ENCODE measurements around the gene IGF2BP2.
"Not testable (repeated sequence)": the region's sequence is repeated elsewhere in the genome, so short reads cannot be mapped to it uniquely, and the experiment has no call there.

Gene IGF2BP2

DNA sequence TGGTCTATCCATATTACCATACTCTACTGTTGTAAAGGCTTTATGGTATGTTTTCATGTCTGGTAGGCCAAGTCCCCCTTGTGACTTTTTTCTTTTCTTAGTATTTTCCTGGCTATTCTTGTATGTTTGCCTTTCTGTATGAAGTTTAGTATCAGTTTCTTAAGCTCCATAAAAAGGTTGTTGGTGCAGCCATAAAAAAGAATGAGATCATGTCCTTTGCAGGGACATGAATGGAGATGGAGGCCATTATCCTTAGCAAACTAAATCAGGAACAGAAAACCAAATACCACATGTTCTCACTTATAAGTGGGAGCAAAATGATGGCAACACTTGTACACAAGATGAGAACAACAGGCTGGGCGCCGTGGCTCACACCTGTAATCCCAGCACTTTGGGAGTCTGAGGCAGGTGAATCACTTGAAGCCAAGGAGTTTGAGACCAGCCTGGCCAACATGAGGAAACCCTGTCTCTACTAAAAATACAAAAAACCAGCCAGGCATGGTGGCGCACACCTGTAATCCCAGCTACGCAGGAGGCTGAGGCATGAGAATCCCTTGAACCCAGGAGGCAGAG lies 13.7 kb upstream of the IGF2BP2 start:
- H3K9me3 ChIP-seq (ENCODE audit: control insufficient read depth in 2 of 2, low read length in 2 of 2); H3K9ac ChIP-seq (ENCODE audit: low read length in 2 of 2); H3K36me3 ChIP-seq (ENCODE audit: control insufficient read depth in 2 of 2, insufficient read depth in 2 of 2, low read length in 2 of 2); H3K4me1 ChIP-seq (ENCODE audit: control insufficient read depth, insufficient read depth, low read length); H3K27me3 ChIP-seq (ENCODE audit: control insufficient read depth in 1 of 2, insufficient read depth in 2 of 2, low read length in 2 of 2); H3K4me3 ChIP-seq (ENCODE audit: low read length in 2 of 2); H3K27ac ChIP-seq (ENCODE audit: low read length): not testable (repeated sequence)

DNA sequence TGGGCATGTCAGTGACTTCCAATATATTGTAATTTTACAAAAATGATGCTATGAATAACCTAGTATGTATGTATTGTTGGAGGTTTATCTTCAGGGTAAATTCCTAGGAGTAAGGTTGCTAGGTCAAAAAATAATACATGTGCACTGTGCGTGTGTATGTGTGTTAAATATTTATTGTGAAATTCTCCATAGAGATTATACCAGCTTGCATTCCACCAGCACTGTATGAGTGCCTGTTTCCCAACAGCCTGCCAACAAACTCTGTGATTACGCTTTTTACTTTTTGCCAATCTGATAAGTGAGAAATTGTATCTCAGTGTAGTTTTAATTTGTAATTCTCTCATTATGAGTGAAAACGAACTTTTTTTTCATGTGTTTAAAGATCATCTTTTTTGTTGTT lies 12.6 kb upstream of the IGF2BP2 start:
- no peaks in the 10 kb centered on the region for H3K4me1 ChIP-seq (ENCODE audit: control insufficient read depth, insufficient read depth, low read length)
- no peaks in the 10 kb centered on the region for H3K9me3 ChIP-seq (ENCODE audit: control insufficient read depth in 2 of 2, low read length in 2 of 2)
- no peak overlapping the region for H3K27ac ChIP-seq (ENCODE audit: low read length)
- H3K36me3 ChIP-seq (ENCODE audit: control insufficient read depth in 2 of 2, insufficient read depth in 2 of 2, low read length in 2 of 2) = no peaks in the 10 kb centered on the region
- peaks cover 0 to 2% of the 10 kb centered on the region in 2 donors for H3K27me3 ChIP-seq (ENCODE audit: control insufficient read depth in 1 of 2, insufficient read depth in 2 of 2, low read length in 2 of 2)
- no peak overlapping the region for H3K4me3 ChIP-seq (ENCODE audit: low read length in 2 of 2)
- no peak overlapping the region for H3K9ac ChIP-seq (ENCODE audit: low read length in 2 of 2)

GRCh38 chr3:185831990-185832389 lies 7.1 kb upstream of the IGF2BP2 start:
- Histone ChIP-seq H3K9ac (ENCODE audit: low read length in 2 of 2) (no peak overlapping the region), H3K9me3 (ENCODE audit: control insufficient read depth in 2 of 2, low read length in 2 of 2) (no peaks in the 10 kb centered on the region), H3K4me1 (ENCODE audit: control insufficient read depth, insufficient read depth, low read length) (no peaks in the 10 kb centered on the region)

GRCh38 chr3:185831195-185831594 lies 6.4 kb upstream of the IGF2BP2 start:
- Histone ChIP-seq H3K27me3 (ENCODE audit: control insufficient read depth in 1 of 2, insufficient read depth in 2 of 2, low read length in 2 of 2) (peaks cover 5 to 6% of the 10 kb centered on the region in 2 donors), H3K9me3 (ENCODE audit: control insufficient read depth in 2 of 2, low read length in 2 of 2) (no peaks in the 10 kb centered on the region), H3K9ac (ENCODE audit: low read length in 2 of 2) (no peak overlapping the region), H3K4me3 (ENCODE audit: low read length in 2 of 2) (no peak overlapping the region), H3K4me1 (ENCODE audit: control insufficient read depth, insufficient read depth, low read length) (peaks cover 2% of the 10 kb centered on the region), H3K27ac (ENCODE audit: low read length) (no peak overlapping the region), H3K36me3 (ENCODE audit: control insufficient read depth in 2 of 2, insufficient read depth in 2 of 2, low read length in 2 of 2) (no peaks in the 10 kb centered on the region)

More at GRCh38 chr3:185831990-185832389, 7.1 kb upstream of the IGF2BP2 start:
- Histone ChIP-seq H3K27me3 (ENCODE audit: control insufficient read depth in 1 of 2, insufficient read depth in 2 of 2, low read length in 2 of 2) (no peaks in the 10 kb centered on the region), H3K36me3 (ENCODE audit: control insufficient read depth in 2 of 2, insufficient read depth in 2 of 2, low read length in 2 of 2) (no peaks in the 10 kb centered on the region), H3K4me3 (ENCODE audit: low read length in 2 of 2) (no peak overlapping the region), H3K27ac (ENCODE audit: low read length) (no peak overlapping the region)

DNA sequence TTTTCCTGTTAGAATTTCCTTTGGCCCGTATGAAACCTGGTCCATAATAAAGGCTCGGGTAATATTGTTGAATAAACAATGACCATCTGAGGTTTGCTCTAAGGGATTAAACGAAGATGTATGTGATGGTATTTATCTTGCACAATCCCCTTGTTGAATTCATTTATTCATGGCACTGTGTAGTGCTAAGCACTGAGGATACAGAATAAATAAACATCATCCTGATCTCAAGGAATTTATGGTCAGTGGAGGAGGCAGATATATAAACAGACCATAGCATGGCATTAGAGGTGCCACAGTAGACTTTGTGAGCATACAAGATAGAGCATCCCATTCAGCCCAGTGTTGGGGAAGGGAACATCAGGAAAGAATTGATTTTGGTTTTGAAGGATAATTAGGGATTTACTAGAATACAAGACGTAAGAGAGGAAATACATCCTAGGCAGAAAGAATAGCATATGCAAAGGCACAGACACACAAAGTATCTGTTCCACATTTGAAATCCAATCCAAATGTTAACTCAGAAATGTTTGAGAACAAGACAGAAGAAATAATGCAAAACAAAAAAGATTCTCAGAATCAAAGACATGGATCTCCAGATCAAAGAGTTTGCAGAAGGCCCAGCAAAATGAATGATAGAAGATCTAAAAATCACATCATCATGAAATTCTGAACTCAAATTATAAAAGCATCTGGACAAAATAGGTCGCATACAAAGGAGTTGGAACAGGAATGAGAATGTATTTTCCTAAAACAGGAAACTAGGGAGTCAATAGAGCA lies 5.4 kb upstream of the IGF2BP2 start:
- no peak overlapping the region for H3K9ac ChIP-seq (ENCODE audit: low read length in 2 of 2)
- no peaks in the 10 kb centered on the region for H3K9me3 ChIP-seq (ENCODE audit: control insufficient read depth in 2 of 2, low read length in 2 of 2)
- peaks cover 10 to 14% of the 10 kb centered on the region in 2 donors for H3K27me3 ChIP-seq (ENCODE audit: control insufficient read depth in 1 of 2, insufficient read depth in 2 of 2, low read length in 2 of 2)
- no peak overlapping the region for H3K4me3 ChIP-seq (ENCODE audit: low read length in 2 of 2)
- no peaks in the 10 kb centered on the region for H3K36me3 ChIP-seq (ENCODE audit: control insufficient read depth in 2 of 2, insufficient read depth in 2 of 2, low read length in 2 of 2)
- no peak overlapping the region for H3K27ac ChIP-seq (ENCODE audit: low read length)
- peaks cover 9% of the 10 kb centered on the region for H3K4me1 ChIP-seq (ENCODE audit: control insufficient read depth, insufficient read depth, low read length)

- no peak overlapping the region for H3K27ac ChIP-seq (ENCODE audit: low read length)
- no peak overlapping the region for H3K4me3 ChIP-seq (ENCODE audit: low read length in 2 of 2)
- H3K9ac ChIP-seq (ENCODE audit: low read length in 2 of 2) = no peak overlapping the region
- H3K36me3 ChIP-seq (ENCODE audit: control insufficient read depth in 2 of 2, insufficient read depth in 2 of 2, low read length in 2 of 2) = no peaks in the 10 kb centered on the region
- H3K27me3 ChIP-seq (ENCODE audit: control insufficient read depth in 1 of 2, insufficient read depth in 2 of 2, low read length in 2 of 2) = peaks cover 10 to 21% of the 10 kb centered on the region in 2 donors
- no peaks in the 10 kb centered on the region for H3K9me3 ChIP-seq (ENCODE audit: control insufficient read depth in 2 of 2, low read length in 2 of 2)
- peaks cover 17% of the 10 kb centered on the region for H3K4me1 ChIP-seq (ENCODE audit: control insufficient read depth, insufficient read depth, low read length)
These were observed 3.9 kb upstream of the IGF2BP2 start for GRCh38 chr3:185828755-185829154.

- Histone ChIP-seq H3K9ac (ENCODE audit: low read length in 2 of 2) (no peak overlapping the region), H3K27me3 (ENCODE audit: control insufficient read depth in 1 of 2, insufficient read depth in 2 of 2, low read length in 2 of 2) (peaks cover 15 to 31% of the 10 kb centered on the region in 2 donors), H3K4me3 (ENCODE audit: low read length in 2 of 2) (no peak overlapping the region), H3K27ac (ENCODE audit: low read length) (no peak overlapping the region), H3K36me3 (ENCODE audit: control insufficient read depth in 2 of 2, insufficient read depth in 2 of 2, low read length in 2 of 2) (no peaks in the 10 kb centered on the region), H3K4me1 (ENCODE audit: control insufficient read depth, insufficient read depth, low read length) (peaks cover 25% of the 10 kb centered on the region), H3K9me3 (ENCODE audit: control insufficient read depth in 2 of 2, low read length in 2 of 2) (no peaks in the 10 kb centered on the region)
These were observed 2.9 kb upstream of the IGF2BP2 start for GRCh38 chr3:185827595-185828344.

DNA sequence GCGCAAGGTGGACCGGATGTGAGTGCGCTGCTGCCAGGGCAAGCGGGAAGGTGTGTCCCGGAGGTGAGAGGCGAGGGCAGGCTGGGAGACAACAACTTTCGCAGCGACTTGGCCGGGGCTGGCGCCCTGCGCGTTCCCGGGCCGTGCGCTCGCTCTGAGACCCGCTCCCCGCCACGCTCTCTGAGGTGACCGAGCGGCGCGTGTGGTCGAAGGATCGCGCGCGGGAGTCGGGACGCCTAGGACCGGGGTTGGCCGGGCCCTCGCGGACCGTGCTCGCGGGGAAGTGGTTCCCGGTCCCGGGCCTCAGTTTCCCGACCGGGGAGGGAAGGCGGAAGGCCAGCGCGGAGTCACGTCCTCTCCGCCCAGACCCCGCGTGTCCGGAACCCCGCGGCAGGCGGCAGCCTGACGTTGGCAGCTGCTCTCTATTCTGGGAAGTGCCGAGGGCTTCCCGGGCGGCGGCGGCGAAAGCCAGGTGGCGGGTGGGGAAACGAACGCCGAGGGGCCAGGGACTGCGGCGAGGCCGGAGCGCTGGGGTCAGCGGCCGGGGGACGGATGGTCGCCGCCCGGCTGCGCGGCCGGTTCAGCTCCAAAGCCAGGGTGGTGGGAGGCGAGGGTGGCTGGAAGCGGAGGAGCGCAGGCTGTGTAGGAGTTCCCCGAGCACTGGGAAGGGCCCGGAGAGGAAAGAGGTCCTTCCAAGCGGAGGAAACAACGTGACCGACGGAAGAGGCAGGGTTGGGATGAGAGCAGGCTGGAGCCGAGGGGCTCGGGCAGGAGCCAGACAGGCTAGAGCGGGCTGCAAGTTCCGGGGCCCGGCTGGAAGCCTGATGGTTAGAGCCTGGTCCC lies 1.0 kb upstream of the IGF2BP2 start:
- Histone ChIP-seq H3K27me3 (ENCODE audit: control insufficient read depth in 1 of 2, insufficient read depth in 2 of 2, low read length in 2 of 2) (peaks cover 20 to 48% of the 10 kb centered on the region in 2 donors), H3K9ac (ENCODE audit: low read length in 2 of 2) (peak overlapping the region in 1 of 2 donors; percentile 38), H3K36me3 (ENCODE audit: control insufficient read depth in 2 of 2, insufficient read depth in 2 of 2, low read length in 2 of 2) (no peaks in the 10 kb centered on the region), H3K4me1 (ENCODE audit: control insufficient read depth, insufficient read depth, low read length) (peaks cover 25% of the 10 kb centered on the region), H3K27ac (ENCODE audit: low read length) (no peak overlapping the region), H3K4me3 (ENCODE audit: low read length in 2 of 2) (peak overlapping the region; percentile 43 to 76), H3K9me3 (ENCODE audit: control insufficient read depth in 2 of 2, low read length in 2 of 2) (no peaks in the 10 kb centered on the region)

- peaks cover 20 to 61% of the 10 kb centered on the region in 2 donors for H3K27me3 ChIP-seq (ENCODE audit: control insufficient read depth in 1 of 2, insufficient read depth in 2 of 2, low read length in 2 of 2)
- no peak overlapping the region for H3K27ac ChIP-seq (ENCODE audit: low read length)
- no peaks in the 10 kb centered on the region for H3K36me3 ChIP-seq (ENCODE audit: control insufficient read depth in 2 of 2, insufficient read depth in 2 of 2, low read length in 2 of 2)
- H3K9me3 ChIP-seq (ENCODE audit: control insufficient read depth in 2 of 2, low read length in 2 of 2) = no peaks in the 10 kb centered on the region
- H3K9ac ChIP-seq (ENCODE audit: low read length in 2 of 2) = no peak overlapping the region
- H3K4me1 ChIP-seq (ENCODE audit: control insufficient read depth, insufficient read depth, low read length) = peaks cover 25% of the 10 kb centered on the region
- peak overlapping the region in 1 of 2 donors; percentile 69 for H3K4me3 ChIP-seq (ENCODE audit: low read length in 2 of 2)
These were observed 514 bp downstream of the IGF2BP2 start for GRCh38 chr3:185824051-185825005.
